ENCODE results near the gene SSB. TPM values are rescaled to one million over a fixed set of nuclear protein-coding genes. Genes with fewer than 3 reads are reported as not detected.

Gene SSB
- polyA plus RNA-seq, 1 donor: 124 TPM

- WGBS (ENCODE audit: insufficient coverage, low lambda C conversion rate): 100% methylated on average over 1 of the region's 2 CpGs
- H3K4me1 ChIP-seq (ENCODE audit: control insufficient read depth, insufficient read depth, low read length): no peaks in the 10 kb centered on the region
- H3K36me3 ChIP-seq (ENCODE audit: control insufficient read depth, insufficient read depth, low read length): no peaks in the 10 kb centered on the region
- no peaks in the 10 kb centered on the region for H3K9me3 ChIP-seq (ENCODE audit: control insufficient read depth, low read depth, low read length)
- no peaks in the 10 kb centered on the region for H3K27me3 ChIP-seq (ENCODE audit: control insufficient read depth, insufficient read depth, low read length)
- DNase-seq: no peak
- H3K27ac ChIP-seq (ENCODE audit: low read length): no peak overlapping the region
- no peak overlapping the region for H3K4me3 ChIP-seq (ENCODE audit: low read length)
Observed at GRCh38 chr2:169776252-169776761, 22.4 kb upstream of the SSB start.

GRCh38 chr2:169778446-169778845 is 20.2 kb upstream of the SSB start:
- H3K4me3 ChIP-seq (ENCODE audit: low read length): no peak overlapping the region
- DNase-seq: no peak
- H3K9me3 ChIP-seq (ENCODE audit: control insufficient read depth, low read depth, low read length): no peaks in the 10 kb centered on the region
- H3K4me1 ChIP-seq (ENCODE audit: control insufficient read depth, insufficient read depth, low read length): no peaks in the 10 kb centered on the region
- H3K36me3 ChIP-seq (ENCODE audit: control insufficient read depth, insufficient read depth, low read length): no peaks in the 10 kb centered on the region
- H3K27me3 ChIP-seq (ENCODE audit: control insufficient read depth, insufficient read depth, low read length): no peaks in the 10 kb centered on the region
- WGBS (ENCODE audit: insufficient coverage, low lambda C conversion rate): 94% methylated on average over 3 of the region's 3 CpGs
- no peak overlapping the region for H3K27ac ChIP-seq (ENCODE audit: low read length)

- Histone ChIP-seq H3K4me3 (ENCODE audit: low read length) (no peak overlapping the region), H3K27me3 (ENCODE audit: control insufficient read depth, insufficient read depth, low read length) (no peaks in the 10 kb centered on the region), H3K4me1 (ENCODE audit: control insufficient read depth, insufficient read depth, low read length) (no peaks in the 10 kb centered on the region), H3K9me3 (ENCODE audit: control insufficient read depth, low read depth, low read length) (no peaks in the 10 kb centered on the region), H3K27ac (ENCODE audit: low read length) (no peak overlapping the region), H3K36me3 (ENCODE audit: control insufficient read depth, insufficient read depth, low read length) (no peaks in the 10 kb centered on the region)
- 88% methylated on average over 2 of the region's 4 CpGs for WGBS (ENCODE audit: insufficient coverage, low lambda C conversion rate)
- DNase-seq: no peak
Observed at GRCh38 chr2:169781249-169782013, 17.2 kb upstream of the SSB start.

GRCh38 chr2:169782513-169782912 is 16.2 kb upstream of the SSB start:
- Histone ChIP-seq H3K36me3 (ENCODE audit: control insufficient read depth, insufficient read depth, low read length) (no peaks in the 10 kb centered on the region), H3K4me1 (ENCODE audit: control insufficient read depth, insufficient read depth, low read length) (no peaks in the 10 kb centered on the region), H3K27me3 (ENCODE audit: control insufficient read depth, insufficient read depth, low read length) (no peaks in the 10 kb centered on the region), H3K27ac (ENCODE audit: low read length) (no peak overlapping the region), H3K9me3 (ENCODE audit: control insufficient read depth, low read depth, low read length) (no peaks in the 10 kb centered on the region), H3K4me3 (ENCODE audit: low read length) (no peak overlapping the region)
- DNase-seq: no peak
- 100% methylated on average over 1 of the region's 1 CpG for WGBS (ENCODE audit: insufficient coverage, low lambda C conversion rate)

GRCh38 chr2:169790581-169790980 is 8.1 kb upstream of the SSB start:
- Histone ChIP-seq H3K4me1 (ENCODE audit: control insufficient read depth, insufficient read depth, low read length) (no peaks in the 10 kb centered on the region), H3K36me3 (ENCODE audit: control insufficient read depth, insufficient read depth, low read length) (no peaks in the 10 kb centered on the region), H3K27ac (ENCODE audit: low read length) (no peak overlapping the region), H3K4me3 (ENCODE audit: low read length) (no peak overlapping the region), H3K9me3 (ENCODE audit: control insufficient read depth, low read depth, low read length) (no peaks in the 10 kb centered on the region), H3K27me3 (ENCODE audit: control insufficient read depth, insufficient read depth, low read length) (no peaks in the 10 kb centered on the region)
- WGBS (ENCODE audit: insufficient coverage, low lambda C conversion rate): no CpG with 5 or more reads among the region's 5 CpGs
- no peak for DNase-seq

GRCh38 chr2:169795181-169795580 is 3.5 kb upstream of the SSB start:
- DNase-seq: no peak
- WGBS (ENCODE audit: insufficient coverage, low lambda C conversion rate): 80% methylated on average over 1 of the region's 2 CpGs
- H3K27me3 ChIP-seq (ENCODE audit: control insufficient read depth, insufficient read depth, low read length): no peaks in the 10 kb centered on the region
- no peak overlapping the region for H3K27ac ChIP-seq (ENCODE audit: low read length)
- no peaks in the 10 kb centered on the region for H3K9me3 ChIP-seq (ENCODE audit: control insufficient read depth, low read depth, low read length)
- no peak overlapping the region for H3K4me3 ChIP-seq (ENCODE audit: low read length)
- H3K36me3 ChIP-seq (ENCODE audit: control insufficient read depth, insufficient read depth, low read length): no peaks in the 10 kb centered on the region
- no peaks in the 10 kb centered on the region for H3K4me1 ChIP-seq (ENCODE audit: control insufficient read depth, insufficient read depth, low read length)

- Histone ChIP-seq H3K9me3 (ENCODE audit: control insufficient read depth, low read depth, low read length) (no peaks in the 10 kb centered on the region), H3K27ac (ENCODE audit: low read length) (no peak overlapping the region), H3K4me3 (ENCODE audit: low read length) (no peak overlapping the region), H3K36me3 (ENCODE audit: control insufficient read depth, insufficient read depth, low read length) (peaks cover 1% of the 10 kb centered on the region), H3K27me3 (ENCODE audit: control insufficient read depth, insufficient read depth, low read length) (no peaks in the 10 kb centered on the region), H3K4me1 (ENCODE audit: control insufficient read depth, insufficient read depth, low read length) (no peaks in the 10 kb centered on the region)
- WGBS (ENCODE audit: insufficient coverage, low lambda C conversion rate): 67% methylated on average over 1 of the region's 6 CpGs
- DNase-seq: no peak
Observed at GRCh38 chr2:169796441-169796840, 2.2 kb upstream of the SSB start.

GRCh38 chr2:169797601-169798000 is 1.1 kb upstream of the SSB start:
- WGBS (ENCODE audit: insufficient coverage, low lambda C conversion rate): no CpG with 5 or more reads among the region's 5 CpGs
- no peak overlapping the region for H3K4me3 ChIP-seq (ENCODE audit: low read length)
- H3K4me1 ChIP-seq (ENCODE audit: control insufficient read depth, insufficient read depth, low read length): no peaks in the 10 kb centered on the region
- H3K27ac ChIP-seq (ENCODE audit: low read length): no peak overlapping the region
- H3K27me3 ChIP-seq (ENCODE audit: control insufficient read depth, insufficient read depth, low read length): no peaks in the 10 kb centered on the region
- H3K36me3 ChIP-seq (ENCODE audit: control insufficient read depth, insufficient read depth, low read length): peaks cover 7% of the 10 kb centered on the region
- no peak for DNase-seq
- no peaks in the 10 kb centered on the region for H3K9me3 ChIP-seq (ENCODE audit: control insufficient read depth, low read depth, low read length)

GRCh38 chr2:169798397-169798717 is 314 bp upstream of the SSB start:
- WGBS (ENCODE audit: insufficient coverage, low lambda C conversion rate): 11% methylated on average over 1 of the region's 4 CpGs
- no peaks in the 10 kb centered on the region for H3K27me3 ChIP-seq (ENCODE audit: control insufficient read depth, insufficient read depth, low read length)
- H3K36me3 ChIP-seq (ENCODE audit: control insufficient read depth, insufficient read depth, low read length): peaks cover 13% of the 10 kb centered on the region
- no peaks in the 10 kb centered on the region for H3K9me3 ChIP-seq (ENCODE audit: control insufficient read depth, low read depth, low read length)
- peak overlapping the region; percentile 54 for H3K27ac ChIP-seq (ENCODE audit: low read length)
- H3K4me1 ChIP-seq (ENCODE audit: control insufficient read depth, insufficient read depth, low read length): no peaks in the 10 kb centered on the region
- H3K4me3 ChIP-seq (ENCODE audit: low read length): peak overlapping the region; percentile 59
- DNase-seq: no peak

GRCh38 chr2:169803480-169803879 is 4.8 kb downstream of the SSB start:
- Histone ChIP-seq H3K27me3 (ENCODE audit: control insufficient read depth, insufficient read depth, low read length) (no peaks in the 10 kb centered on the region), H3K4me1 (ENCODE audit: control insufficient read depth, insufficient read depth, low read length) (no peaks in the 10 kb centered on the region), H3K27ac (ENCODE audit: low read length) (no peak overlapping the region), H3K9me3 (ENCODE audit: control insufficient read depth, low read depth, low read length) (no peaks in the 10 kb centered on the region), H3K4me3 (ENCODE audit: low read length) (no peak overlapping the region), H3K36me3 (ENCODE audit: control insufficient read depth, insufficient read depth, low read length) (peaks cover 44% of the 10 kb centered on the region)
- no peak for DNase-seq
- WGBS (ENCODE audit: insufficient coverage, low lambda C conversion rate): no CpG with 5 or more reads among the region's 9 CpGs

- Histone ChIP-seq H3K27ac (ENCODE audit: low read length) (no peak overlapping the region), H3K9me3 (ENCODE audit: control insufficient read depth, low read depth, low read length) (no peaks in the 10 kb centered on the region), H3K4me1 (ENCODE audit: control insufficient read depth, insufficient read depth, low read length) (no peaks in the 10 kb centered on the region), H3K36me3 (ENCODE audit: control insufficient read depth, insufficient read depth, low read length) (peaks cover 59% of the 10 kb centered on the region), H3K27me3 (ENCODE audit: control insufficient read depth, insufficient read depth, low read length) (no peaks in the 10 kb centered on the region), H3K4me3 (ENCODE audit: low read length) (no peak overlapping the region)
- no peak for DNase-seq
Observed at GRCh38 chr2:169806586-169806985, 7.9 kb downstream of the SSB start.
